ENCODE measurements around the gene ATP8B3. TPM values are rescaled to one million over a fixed set of nuclear protein-coding genes. Genes with fewer than 3 reads are reported as not detected.

ATP8B3 gene
- total RNA-seq, 4 donors from 2014 or later, result 0.35 to 4.5 (median 0.94) TPM; not detected in 1

GRCh38 chr19:1760020-1760419 lies 52.1 kb downstream of the ATP8B3 start:
- Histone ChIP-seq H3K27ac (no peak overlapping the region), H3K4me1 (peaks cover 0 to 14% (median 4%) of the 10 kb centered on the region in 4 donors), H3K27me3 (peaks cover 0 to 81% of the 10 kb centered on the region in 2 donors), H3K9me3 (no peaks in the 10 kb centered on the region), H3K4me3 (no peak overlapping the region), H3K36me3 (no peaks in the 10 kb centered on the region)
- TF ChIP-seq, protein P1, sequence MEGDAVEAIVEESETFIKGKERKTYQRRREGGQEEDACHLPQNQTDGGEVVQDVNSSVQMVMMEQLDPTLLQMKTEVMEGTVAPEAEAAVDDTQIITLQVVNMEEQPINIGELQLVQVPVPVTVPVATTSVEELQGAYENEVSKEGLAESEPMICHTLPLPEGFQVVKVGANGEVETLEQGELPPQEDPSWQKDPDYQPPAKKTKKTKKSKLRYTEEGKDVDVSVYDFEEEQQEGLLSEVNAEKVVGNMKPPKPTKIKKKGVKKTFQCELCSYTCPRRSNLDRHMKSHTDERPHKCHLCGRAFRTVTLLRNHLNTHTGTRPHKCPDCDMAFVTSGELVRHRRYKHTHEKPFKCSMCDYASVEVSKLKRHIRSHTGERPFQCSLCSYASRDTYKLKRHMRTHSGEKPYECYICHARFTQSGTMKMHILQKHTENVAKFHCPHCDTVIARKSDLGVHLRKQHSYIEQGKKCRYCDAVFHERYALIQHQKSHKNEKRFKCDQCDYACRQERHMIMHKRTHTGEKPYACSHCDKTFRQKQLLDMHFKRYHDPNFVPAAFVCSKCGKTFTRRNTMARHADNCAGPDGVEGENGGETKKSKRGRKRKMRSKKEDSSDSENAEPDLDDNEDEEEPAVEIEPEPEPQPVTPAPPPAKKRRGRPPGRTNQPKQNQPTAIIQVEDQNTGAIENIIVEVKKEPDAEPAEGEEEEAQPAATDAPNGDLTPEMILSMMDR (IDR thresholded peaks at IDR 0.05), result no peak
- TF ChIP-seq POLR2A (IDR thresholded peaks at IDR 0.05), result no peak
- DNase-seq, result no peak

DNA sequence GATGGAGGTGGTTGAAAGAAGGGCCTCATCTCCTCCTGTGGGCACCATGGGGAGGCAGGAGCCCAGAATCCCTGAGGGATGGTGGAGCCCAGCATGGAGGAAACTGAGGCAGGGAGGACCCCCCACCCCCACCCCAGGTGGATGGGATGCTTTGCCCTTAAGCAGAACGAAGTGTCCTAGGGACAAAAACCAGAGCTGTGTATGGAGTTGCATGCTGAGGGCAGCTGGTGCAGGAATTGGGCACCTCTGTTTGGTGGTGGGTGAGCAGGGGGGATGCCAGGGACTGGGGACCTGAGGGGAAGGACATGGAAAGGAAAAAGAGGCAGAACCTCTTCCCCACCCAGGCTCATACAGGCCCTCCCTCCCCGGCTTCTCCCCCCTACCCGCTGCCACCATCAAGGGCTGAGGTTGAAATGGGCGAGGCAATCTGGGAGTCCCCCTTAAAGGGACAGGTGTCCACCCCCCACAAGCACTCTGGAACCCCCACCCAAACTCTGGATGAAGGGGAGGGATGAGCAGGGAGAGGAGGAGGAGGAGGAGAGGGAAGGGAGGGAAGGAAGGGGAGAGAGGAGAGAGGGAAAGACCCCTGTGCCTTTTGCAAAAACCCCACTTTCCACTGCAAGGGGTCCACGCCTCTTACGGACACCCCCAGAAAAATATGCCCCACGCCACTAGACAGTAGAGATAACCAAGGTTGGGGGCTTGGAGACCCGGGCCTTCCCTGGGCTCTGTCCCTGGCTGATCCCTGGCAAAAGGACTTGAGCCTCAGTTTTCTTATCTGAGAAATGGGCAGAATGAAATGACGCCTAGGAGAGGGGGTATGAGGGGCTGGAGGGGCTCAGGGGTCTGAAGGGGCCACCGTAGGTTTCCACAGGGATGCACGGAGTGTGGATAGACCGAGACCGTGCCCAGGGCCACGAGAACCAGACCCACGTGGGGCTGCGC lies 52.8 kb downstream of the ATP8B3 start:
- H3K27ac ChIP-seq, result no peak overlapping the region
- no peaks in the 10 kb centered on the region for H3K36me3 ChIP-seq
- no peak for DNase-seq
- H3K4me1 ChIP-seq, result peaks cover 0 to 14% (median 4%) of the 10 kb centered on the region in 4 donors
- peaks cover 0 to 78% of the 10 kb centered on the region in 2 donors for H3K27me3 ChIP-seq
- TF ChIP-seq POLR2A (IDR thresholded peaks at IDR 0.05), result no peak
- TF ChIP-seq, protein P1 (IDR thresholded peaks at IDR 0.05), result no peak
- H3K9me3 ChIP-seq, result no peaks in the 10 kb centered on the region
- H3K4me3 ChIP-seq, result no peak overlapping the region

GRCh38 chr19:1758231-1758577 lies 53.9 kb downstream of the ATP8B3 start:
- Histone ChIP-seq H3K27me3 (peaks cover 0 to 70% of the 10 kb centered on the region in 2 donors), H3K9me3 (no peaks in the 10 kb centered on the region), H3K36me3 (no peaks in the 10 kb centered on the region), H3K27ac (no peak overlapping the region), H3K4me3 (no peak overlapping the region), H3K4me1 (peaks cover 0 to 14% (median 6%) of the 10 kb centered on the region in 4 donors)
- no peak for DNase-seq
- TF ChIP-seq POLR2A (IDR thresholded peaks at IDR 0.05), result no peak

DNA sequence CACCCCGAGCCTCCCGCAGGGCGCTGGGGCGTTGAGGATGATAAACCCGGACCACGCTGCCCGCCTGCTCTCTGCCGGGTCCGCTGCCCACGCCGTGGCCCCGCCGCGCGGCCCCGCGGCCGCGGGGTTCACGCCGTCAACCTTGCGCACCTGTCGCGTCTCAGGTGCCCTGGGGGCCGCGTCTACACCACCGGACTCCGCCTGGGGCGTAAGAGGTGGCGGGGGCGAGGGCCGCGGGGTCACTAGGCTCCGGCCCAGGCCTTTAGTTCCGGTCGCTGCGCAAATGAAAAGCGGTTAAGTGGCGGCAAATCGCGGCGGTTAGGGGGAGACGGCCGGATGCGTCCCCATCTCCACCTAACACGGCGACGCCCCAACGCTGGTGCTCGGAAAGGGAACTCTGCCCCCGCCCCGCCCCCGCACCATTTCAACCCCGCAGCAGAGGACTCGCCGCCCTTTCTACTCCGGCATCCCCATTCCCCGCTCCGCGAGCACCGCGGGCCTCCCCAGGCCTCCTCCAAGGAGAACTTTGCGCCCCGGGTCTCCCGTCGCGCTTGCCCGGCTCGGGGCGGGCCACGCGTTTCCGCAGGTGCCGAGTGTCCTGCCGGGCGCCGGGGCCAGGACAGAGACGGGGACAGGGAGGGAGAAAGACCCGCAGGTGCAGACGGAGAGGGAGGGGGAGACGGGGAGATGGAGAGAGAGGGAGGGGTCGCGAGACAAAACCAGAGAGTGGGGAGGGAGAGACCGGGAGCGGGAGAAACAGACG lies 54.4 kb downstream of the ATP8B3 start:
- Histone ChIP-seq H3K27me3 (peaks cover 0 to 73% of the 10 kb centered on the region in 2 donors), H3K4me1 (peaks cover 0 to 15% (median 7%) of the 10 kb centered on the region in 4 donors), H3K36me3 (no peaks in the 10 kb centered on the region), H3K27ac (no peak overlapping the region), H3K9me3 (no peaks in the 10 kb centered on the region), H3K4me3 (no peak overlapping the region)
- DNase-seq, result no peak
- TF ChIP-seq POLR2A (IDR thresholded peaks at IDR 0.05), result no peak
- TF ChIP-seq, protein P1 (IDR thresholded peaks at IDR 0.05), result no peak

GRCh38 chr19:1756705-1757465 lies 55.2 kb downstream of the ATP8B3 start:
- Histone ChIP-seq H3K9me3 (no peaks in the 10 kb centered on the region), H3K4me1 (peaks cover 0 to 15% (median 7%) of the 10 kb centered on the region in 4 donors), H3K36me3 (no peaks in the 10 kb centered on the region), H3K27me3 (peaks cover 0 to 71% of the 10 kb centered on the region in 2 donors), H3K4me3 (no peak overlapping the region), H3K27ac (no peak overlapping the region)
- TF ChIP-seq, protein P1 (IDR thresholded peaks at IDR 0.05), result no peak
- no peak for TF ChIP-seq POLR2A (IDR thresholded peaks at IDR 0.05)
- no peak for DNase-seq

All from Peyer's patch (tissue), 4 donors.